Measurements from ENCODE around the gene COX6A1. TPM values are rescaled to one million over a fixed set of nuclear protein-coding genes. Genes with fewer than 3 reads are reported as not detected.
"Not testable (repeated sequence)": the region's sequence is repeated elsewhere in the genome, so short reads cannot be mapped to it uniquely, and the experiment has no call there.

Gene COX6A1
- total and polyA plus RNA-seq, 2 of the 13 experiments (the other 11 are each of a cell fraction or from before 2014, with no cell fraction given) = 542 to 673 TPM

- H3K4me3 ChIP-seq (replicated peaks in 1 of 3; ENCODE audit: insufficient read depth in 1 of 3, low read depth in 2 of 3, low read length in 3 of 3) = no peak overlapping the region
- no peak overlapping the region for H3K9ac ChIP-seq (ENCODE audit: insufficient read depth, low read depth, low read length)
- ChIA-PET CTCF (ENCODE audit: low intra/inter-chr PET ratio, low total read pairs) (no interaction called here), POLR2A (interaction anchor here (0.8 to 1.2 kb wide), 2 partner anchors 13 to 15 kb away, joined by 3 to 6 read pairs; no protein-coding TSS in a partner anchor)
- H2AFZ ChIP-seq (ENCODE audit: low read length) = no peak overlapping the region
- no peak overlapping the region for H3K27ac ChIP-seq (ENCODE audit: extremely low read length, insufficient read depth, low read length)
- intact Hi-C loops (cut with micrococcal nuclease; ENCODE audit: unreplicated experiment) = no loop called here
- TF ChIP-seq SKI (IDR thresholded peaks at IDR 0.05; ENCODE audit: partially characterized antibody) (no peak), KMT2A (CRISPR knock-in tag; IDR thresholded peaks at IDR 0.05) (no peak), ZNF101 (CRISPR knock-in tag; IDR thresholded peaks at IDR 0.05; ENCODE audit: borderline replicate concordance, low read depth) (no peak)
- TF ChIP-seq, protein P1, sequence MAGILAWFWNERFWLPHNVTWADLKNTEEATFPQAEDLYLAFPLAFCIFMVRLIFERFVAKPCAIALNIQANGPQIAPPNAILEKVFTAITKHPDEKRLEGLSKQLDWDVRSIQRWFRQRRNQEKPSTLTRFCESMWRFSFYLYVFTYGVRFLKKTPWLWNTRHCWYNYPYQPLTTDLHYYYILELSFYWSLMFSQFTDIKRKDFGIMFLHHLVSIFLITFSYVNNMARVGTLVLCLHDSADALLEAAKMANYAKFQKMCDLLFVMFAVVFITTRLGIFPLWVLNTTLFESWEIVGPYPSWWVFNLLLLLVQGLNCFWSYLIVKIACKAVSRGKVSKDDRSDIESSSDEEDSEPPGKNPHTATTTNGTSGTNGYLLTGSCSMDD (CRISPR knock-in tag; IDR thresholded peaks at IDR 0.05) = no peak
- BruUV-seq (replicated peaks) = no TSS peak
- no peak overlapping the region for H3K4me2 ChIP-seq (ENCODE audit: low read depth, low read length)
- no peak for FAIRE-seq
- 100% methylated on average over 1 of the region's 1 CpG for whole genome bisulfite sequencing (ENCODE audit: low lambda C conversion rate)
- H3K79me2 ChIP-seq (ENCODE audit: insufficient read depth, low read length) = no peaks in the 10 kb centered on the region
- no peaks in the 10 kb centered on the region for H3K27me3 ChIP-seq (ENCODE audit: control insufficient read depth in 1 of 2, insufficient read depth in 2 of 2, low read length in 2 of 2)
- no peaks in the 10 kb centered on the region for H3K9me3 ChIP-seq (ENCODE audit: low read length)
- DNase-seq (ENCODE audit: low spot score) = no peak
- in situ Hi-C loops (cut with HindIII; ENCODE audit: extremely low pct_ligation_motif_present, low pct_unique_long_range_greater_than_20kb) = no loop called here
- H3K36me3 ChIP-seq (replicated peaks in 1 of 2; ENCODE audit: control insufficient read depth in 1 of 2, insufficient read depth in 2 of 2, low read length in 2 of 2) = no peaks in the 10 kb centered on the region
- no peaks in the 10 kb centered on the region for H3K4me1 ChIP-seq (ENCODE audit: insufficient read depth, low read length)
- H4K20me1 ChIP-seq (ENCODE audit: insufficient read depth, low read length) = no peaks in the 10 kb centered on the region
- no peak for ATAC-seq
Measured at GRCh38 chr12:120483621-120484020, 45.7 kb downstream of the COX6A1 start.

- 89% methylated on average over 7 of the region's 7 CpGs for WGBS (ENCODE audit: low lambda C conversion rate)
- FAIRE-seq = no peak
Measured at GRCh38 chr12:120485961-120486881, 48.3 kb downstream of the COX6A1 start.

DNA sequence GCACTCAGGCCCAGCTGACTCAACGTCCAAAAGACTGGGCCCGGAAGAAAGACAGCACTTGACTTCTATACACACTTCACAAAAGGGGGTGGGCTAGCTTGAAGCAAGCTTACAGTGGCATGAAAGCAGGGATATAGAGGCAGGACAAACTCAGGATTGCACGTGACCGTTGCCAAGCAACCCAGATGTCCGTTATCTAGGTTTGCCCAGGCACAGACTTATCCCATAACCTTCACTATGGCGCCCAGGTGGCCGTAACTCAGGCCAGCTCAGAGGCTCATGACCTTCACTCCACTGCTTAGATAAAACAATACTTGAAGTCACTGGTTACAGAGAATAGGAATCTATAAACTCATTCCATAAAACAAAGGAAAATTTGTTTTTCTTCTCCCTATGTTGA lies 49.6 kb downstream of the COX6A1 start:
- DNase-seq (ENCODE audit: low spot score); in situ Hi-C loops (cut with HindIII; ENCODE audit: extremely low pct_ligation_motif_present, low pct_unique_long_range_greater_than_20kb); H3K79me2 ChIP-seq (ENCODE audit: insufficient read depth, low read length); H3K36me3 ChIP-seq (replicated peaks in 1 of 2; ENCODE audit: control insufficient read depth in 1 of 2, insufficient read depth in 2 of 2, low read length in 2 of 2); ATAC-seq; FAIRE-seq; H3K27me3 ChIP-seq (ENCODE audit: control insufficient read depth in 1 of 2, insufficient read depth in 2 of 2, low read length in 2 of 2); BruUV-seq (replicated peaks); H3K27ac ChIP-seq (ENCODE audit: extremely low read length, insufficient read depth, low read length); H2AFZ ChIP-seq (ENCODE audit: low read length); POLR2A ChIA-PET; H3K9ac ChIP-seq (ENCODE audit: insufficient read depth, low read depth, low read length); H3K9me3 ChIP-seq (ENCODE audit: low read length); H3K4me2 ChIP-seq (ENCODE audit: low read depth, low read length); H3K4me1 ChIP-seq (ENCODE audit: insufficient read depth, low read length); H4K20me1 ChIP-seq (ENCODE audit: insufficient read depth, low read length); CTCF ChIA-PET (ENCODE audit: low intra/inter-chr PET ratio, low total read pairs); intact Hi-C loops (cut with micrococcal nuclease; ENCODE audit: unreplicated experiment); H3K4me3 ChIP-seq (replicated peaks in 1 of 3; ENCODE audit: insufficient read depth in 1 of 3, low read depth in 2 of 3, low read length in 3 of 3): not testable (repeated sequence)
- 85% methylated on average over 7 of the region's 7 CpGs for WGBS (ENCODE audit: low lambda C conversion rate)

More at GRCh38 chr12:120485961-120486881, 48.3 kb downstream of the COX6A1 start:
- ChIA-PET POLR2A (interaction anchor here (0.6 to 1.1 kb wide), 2 partner anchors 10 to 32 kb away, joined by 3 read pairs; partner anchors contain the start of gene DYNLL1), CTCF (ENCODE audit: low intra/inter-chr PET ratio, low total read pairs) (no interaction called here)
- Histone ChIP-seq H2AFZ (ENCODE audit: low read length) (no peak overlapping the region), H4K20me1 (ENCODE audit: insufficient read depth, low read length) (no peaks in the 10 kb centered on the region), H3K4me3 (replicated peaks in 1 of 3; ENCODE audit: insufficient read depth in 1 of 3, low read depth in 2 of 3, low read length in 3 of 3) (no peak overlapping the region), H3K9me3 (ENCODE audit: low read length) (no peaks in the 10 kb centered on the region), H3K27me3 (ENCODE audit: control insufficient read depth in 1 of 2, insufficient read depth in 2 of 2, low read length in 2 of 2) (no peaks in the 10 kb centered on the region), H3K9ac (ENCODE audit: insufficient read depth, low read depth, low read length) (no peak overlapping the region), H3K79me2 (ENCODE audit: insufficient read depth, low read length) (no peaks in the 10 kb centered on the region), H3K4me2 (ENCODE audit: low read depth, low read length) (no peak overlapping the region), H3K4me1 (ENCODE audit: insufficient read depth, low read length) (no peaks in the 10 kb centered on the region), H3K36me3 (replicated peaks in 1 of 2; ENCODE audit: control insufficient read depth in 1 of 2, insufficient read depth in 2 of 2, low read length in 2 of 2) (no peaks in the 10 kb centered on the region), H3K27ac (ENCODE audit: extremely low read length, insufficient read depth, low read length) (no peak overlapping the region)
- DNase-seq (ENCODE audit: low spot score) = no peak
- no TSS peak for BruUV-seq (replicated peaks)
- intact Hi-C loops (cut with micrococcal nuclease; ENCODE audit: unreplicated experiment) = no loop called here
- ATAC-seq = no peak
- in situ Hi-C loops (cut with HindIII; ENCODE audit: extremely low pct_ligation_motif_present, low pct_unique_long_range_greater_than_20kb) = no loop called here
- TF ChIP-seq JDP2 (CRISPR knock-in tag; IDR thresholded peaks at IDR 0.05; ENCODE audit: borderline replicate concordance) (no peak), ZMYM3 (CRISPR knock-in tag; IDR thresholded peaks at IDR 0.05) (0 out of 2 replicates have a peak, but pooled peaks have one; percentile 18), ZNF121 (CRISPR knock-in tag; IDR thresholded peaks at IDR 0.05) (peak; percentile 82)

All from HepG2 (cell line).